Activated CD4-positive, alpha-beta T cell treated with anti-CD3 and anti-CD28 coated beads for 24 hours (primary cell): ENCODE measurements around the gene SOX10.
"Not testable (repeated sequence)": the region's sequence is repeated elsewhere in the genome, so short reads cannot be mapped to it uniquely, and the experiment has no call there.

Experiments used
- DNase-seq, 2 donors: peaks; one replicate each; pipeline ENCODE4 v3.0.0-alpha.2; 2020; ENCODE audit warnings: low read depth in 2 of 2

The SOX10 gene

GRCh38 chr22:37985751-37986281 is 1.5 kb upstream of the SOX10 start:
- no peak for DNase-seq

GRCh38 chr22:37985050-37985585 is 763 bp upstream of the SOX10 start:
- DNase-seq: no peak

GRCh38 chr22:37982938-37983859 is 1.2 kb downstream of the SOX10 start:
- no peak for DNase-seq

GRCh38 chr22:37982151-37982785 is 2.1 kb downstream of the SOX10 start:
- no peak for DNase-seq

- DNase-seq: no peak
Observed at GRCh38 chr22:37981282-37982011, 2.9 kb downstream of the SOX10 start.

GRCh38 chr22:37979782-37980181 is 4.6 kb downstream of the SOX10 start:
- DNase-seq: no peak

GRCh38 chr22:37976547-37976946 is 7.8 kb downstream of the SOX10 start:
- no peak for DNase-seq

GRCh38 chr22:37976022-37976421 is 8.3 kb downstream of the SOX10 start:
- DNase-seq: not testable (repeated sequence)

- DNase-seq: no peak
Observed at GRCh38 chr22:37975153-37975552, 9.2 kb downstream of the SOX10 start.

- no peak for DNase-seq
Observed at GRCh38 chr22:37973271-37974170, 10.8 kb downstream of the SOX10 start.

GRCh38 chr22:37972527-37972926 is 11.8 kb downstream of the SOX10 start:
- no peak for DNase-seq

GRCh38 chr22:37971475-37972434 is 12.6 kb downstream of the SOX10 start:
- DNase-seq: no peak

- no peak for DNase-seq
Observed at GRCh38 chr22:37970864-37971263, 13.5 kb downstream of the SOX10 start.

GRCh38 chr22:37968452-37969251 is 15.7 kb downstream of the SOX10 start:
- no peak for DNase-seq

GRCh38 chr22:37967637-37968451 is 16.5 kb downstream of the SOX10 start:
- no peak for DNase-seq

- DNase-seq: no peak
Observed at GRCh38 chr22:37967147-37967546, 17.2 kb downstream of the SOX10 start.

GRCh38 chr22:37965940-37966664 is 18.3 kb downstream of the SOX10 start:
- DNase-seq: no peak
